ENCODE measurements around the gene CEP135.
A peak's percentile ranks its signal among the peaks of the same experiment; 100 is the strongest.

The CEP135 gene

DNA sequence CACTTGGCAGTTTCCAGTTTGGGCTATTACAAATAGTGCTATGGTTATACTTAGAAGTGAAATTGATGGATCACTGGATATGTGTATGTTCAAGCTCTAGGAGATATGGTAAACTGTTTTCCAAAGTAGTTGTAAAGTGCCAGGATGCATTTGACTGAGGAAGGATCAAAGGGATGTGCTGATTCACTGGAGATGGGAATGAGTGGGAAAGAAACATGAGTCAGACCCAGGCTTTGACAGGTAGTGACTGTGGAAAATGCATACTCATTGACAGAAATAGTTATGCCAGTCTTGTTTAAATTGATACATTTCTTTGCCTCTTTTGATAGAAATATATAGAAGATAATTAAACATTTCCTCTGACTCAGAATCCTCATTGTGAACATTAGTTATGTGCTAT, 77.9 kb downstream of the CEP135 start:
- no peak for TF ChIP-seq POLR2A (IDR thresholded peaks at IDR 0.05; ENCODE audit: low read depth, low read length)
- FAIRE-seq, result peak; percentile 82

DNA sequence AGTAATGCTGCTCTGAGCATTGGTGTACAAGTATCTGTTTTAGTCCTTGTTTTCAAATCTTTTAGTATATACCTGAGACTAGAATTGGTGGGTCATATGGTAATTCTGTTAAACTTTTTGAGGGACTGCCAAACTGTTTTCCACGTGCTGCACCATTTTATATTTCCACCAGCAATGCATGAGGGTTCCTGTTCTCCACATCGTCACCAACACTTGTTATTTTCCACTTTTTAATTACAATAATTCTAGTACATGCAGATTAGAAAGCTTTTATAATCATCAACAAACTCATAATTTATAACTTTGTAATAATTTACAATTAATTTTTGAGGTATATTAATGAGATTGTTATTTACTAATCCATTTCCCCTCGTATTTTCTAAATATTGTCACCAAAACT, 79.4 kb downstream of the CEP135 start:
- FAIRE-seq, result no peak
- no peak for DNase-seq (ENCODE audit: insufficient read length, low spot score)
- no peak for TF ChIP-seq POLR2A (IDR thresholded peaks at IDR 0.05; ENCODE audit: low read depth, low read length)

More for the DNA sequence above, 77.9 kb downstream of the CEP135 start:
- no peak for DNase-seq (ENCODE audit: insufficient read length, low spot score)

DNA sequence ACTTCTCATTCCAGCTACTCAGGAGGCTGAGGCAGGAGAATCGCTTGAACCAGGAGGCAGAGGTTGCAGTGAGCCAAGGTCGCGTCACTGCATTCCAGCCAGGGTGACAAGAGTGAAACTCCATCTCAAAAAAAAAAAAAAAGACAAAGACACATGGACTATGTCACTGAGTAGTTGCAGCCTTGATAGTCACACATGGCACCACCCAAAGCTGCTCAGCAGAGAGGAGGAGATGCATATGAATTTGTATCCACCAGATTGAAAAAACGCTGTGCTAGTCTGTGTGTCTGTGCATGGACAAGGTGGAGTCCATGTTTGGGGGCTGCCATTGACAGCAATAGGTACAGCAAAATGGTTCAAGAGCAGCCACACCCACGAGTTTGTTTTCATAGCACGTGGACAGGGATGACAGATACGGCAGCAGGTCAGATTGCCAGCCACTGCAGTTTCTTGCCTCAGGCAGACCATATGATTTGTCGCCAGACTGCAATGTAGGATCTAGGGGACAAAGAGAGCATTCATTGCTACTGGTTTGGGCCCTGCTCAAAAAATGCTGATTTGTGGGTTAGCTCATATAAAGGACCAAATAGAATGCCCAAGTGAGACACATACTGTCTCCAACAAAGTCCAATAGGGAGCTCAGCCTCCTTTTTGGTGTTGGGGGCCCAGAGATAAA, 89.9 kb downstream of the CEP135 start:
- FAIRE-seq (no peak), DNase-seq (ENCODE audit: insufficient read length, low spot score) (no peak)
- TF ChIP-seq POLR2A (IDR thresholded peaks at IDR 0.05; ENCODE audit: low read depth, low read length), result no peak

DNA sequence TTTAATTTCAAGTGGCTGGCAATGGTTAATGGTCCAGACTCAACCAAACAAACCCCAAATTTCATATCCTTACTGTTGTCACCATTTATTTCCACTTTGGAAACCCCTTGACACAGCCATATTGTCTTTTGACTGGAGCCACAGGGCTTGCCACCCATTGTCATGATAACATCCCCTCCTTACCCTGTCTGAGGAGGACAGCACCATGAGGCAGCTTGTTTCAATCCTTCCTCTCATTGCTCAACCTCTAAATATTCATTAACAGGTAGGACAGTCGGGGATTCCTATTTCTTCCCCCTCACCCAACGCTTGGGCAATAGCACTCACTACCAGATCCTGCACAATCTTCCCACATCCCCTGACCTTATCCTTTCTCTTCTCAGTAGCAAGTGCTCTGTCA, 92.1 kb downstream of the CEP135 start:
- TF ChIP-seq POLR2A (IDR thresholded peaks at IDR 0.05; ENCODE audit: low read depth, low read length), result no peak
- DNase-seq (ENCODE audit: insufficient read length, low spot score), result no peak
- FAIRE-seq, result no peak

DNA sequence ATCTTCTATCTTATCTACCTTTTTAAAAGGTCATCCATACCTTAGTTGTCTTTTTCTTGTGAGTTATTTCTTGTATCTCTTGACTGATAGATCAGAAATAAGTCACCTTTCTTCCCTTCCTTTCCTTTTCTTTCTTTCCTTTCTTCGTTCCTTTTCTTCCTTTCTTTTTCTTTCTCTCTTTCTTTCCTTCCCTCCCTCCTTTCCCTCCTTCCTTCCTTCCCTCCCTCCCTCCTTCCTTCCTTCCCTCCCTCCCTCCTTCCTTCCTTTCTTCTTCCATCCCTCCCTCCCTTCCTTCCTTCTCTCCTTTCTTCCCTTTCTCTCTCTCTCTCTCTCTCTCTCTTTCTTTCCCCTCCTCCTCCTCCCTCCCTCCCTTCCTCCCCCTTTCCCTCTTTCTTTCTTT, 93.5 kb downstream of the CEP135 start:
- DNase-seq (ENCODE audit: insufficient read length, low spot score), result no peak
- FAIRE-seq, result no peak
- TF ChIP-seq POLR2A (IDR thresholded peaks at IDR 0.05; ENCODE audit: low read depth, low read length), result no peak

DNA sequence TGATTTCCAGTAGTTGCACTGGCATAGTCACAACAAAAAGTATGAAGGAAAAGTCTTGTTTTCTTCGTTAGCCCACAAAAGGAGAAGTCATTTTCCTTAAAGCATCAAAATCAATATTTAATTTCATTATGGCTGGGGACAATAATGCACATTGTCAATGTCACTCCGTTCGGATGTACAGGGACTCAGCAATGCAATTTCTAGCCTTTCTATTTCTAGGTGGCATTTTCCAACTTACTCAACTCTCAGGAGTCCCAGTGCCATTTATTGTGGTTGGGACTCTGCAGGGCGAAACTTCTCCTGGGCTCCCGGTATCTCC, 99.6 kb downstream of the CEP135 start:
- TF ChIP-seq POLR2A (IDR thresholded peaks at IDR 0.05; ENCODE audit: low read depth, low read length), result no peak
- FAIRE-seq (no peak), DNase-seq (ENCODE audit: insufficient read length, low spot score) (no peak)

DNA sequence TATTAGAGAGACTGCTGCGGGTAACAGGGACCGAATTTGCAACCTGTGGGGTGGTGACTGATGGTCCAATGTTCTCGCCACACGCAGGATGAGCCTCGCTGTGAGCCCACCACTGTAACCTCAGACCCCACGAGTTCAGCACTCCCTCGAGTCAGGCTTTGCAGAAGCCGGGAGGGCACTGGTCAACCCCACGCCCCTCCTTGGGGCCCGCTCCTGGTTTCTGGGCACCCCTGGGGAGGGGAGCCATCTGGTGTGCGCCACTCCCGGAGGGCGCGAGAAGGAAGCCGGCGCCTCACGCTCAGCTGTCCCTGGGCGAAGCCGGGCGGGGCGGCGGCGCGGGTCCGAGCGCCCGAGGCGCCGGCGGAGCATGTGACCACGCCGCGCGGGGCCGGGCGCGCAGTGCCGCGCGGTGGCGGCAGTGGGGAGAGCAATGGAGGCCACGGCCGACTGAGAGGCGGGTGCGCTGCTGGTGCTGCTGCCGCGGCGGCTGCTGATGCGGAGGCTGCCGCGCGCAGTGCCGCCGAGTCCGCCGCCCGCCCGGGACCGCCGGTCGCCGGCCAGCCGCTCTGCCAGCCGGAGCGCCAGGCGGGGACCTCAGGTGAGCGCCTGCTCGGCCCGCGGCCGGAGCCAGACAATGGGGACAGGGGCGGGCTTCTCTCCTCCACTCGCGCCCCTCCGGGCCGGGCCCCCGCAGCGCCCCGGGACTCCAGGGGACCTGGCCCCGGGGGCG, 100.1 kb downstream of the CEP135 start:
- DNase-seq (ENCODE audit: insufficient read length, low spot score), result peak; percentile 44
- TF ChIP-seq POLR2A (IDR thresholded peaks at IDR 0.05; ENCODE audit: low read depth, low read length), result no peak
- no peak for FAIRE-seq

DNA sequence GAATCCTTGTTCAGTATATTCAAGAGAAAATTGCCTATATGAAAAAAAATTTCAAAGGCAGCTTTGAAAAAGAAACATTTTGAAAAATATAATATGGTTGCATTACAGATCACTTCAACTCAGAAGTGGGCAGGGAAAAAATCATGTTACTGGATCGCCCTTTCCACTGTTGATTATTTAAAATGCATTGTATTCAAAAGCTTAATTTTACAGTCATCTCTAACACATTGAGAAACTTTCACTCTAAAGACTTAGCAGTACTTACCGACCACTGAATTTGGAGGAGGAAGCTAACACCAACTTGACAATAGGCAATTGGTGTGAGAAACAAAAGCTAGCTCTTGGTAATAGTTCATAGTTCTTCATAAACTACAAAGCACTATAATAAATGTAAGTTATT, 101.9 kb downstream of the CEP135 start:
- no peak for DNase-seq (ENCODE audit: insufficient read length, low spot score)
- TF ChIP-seq POLR2A (IDR thresholded peaks at IDR 0.05; ENCODE audit: low read depth, low read length), result no peak
- no peak for FAIRE-seq

DNA sequence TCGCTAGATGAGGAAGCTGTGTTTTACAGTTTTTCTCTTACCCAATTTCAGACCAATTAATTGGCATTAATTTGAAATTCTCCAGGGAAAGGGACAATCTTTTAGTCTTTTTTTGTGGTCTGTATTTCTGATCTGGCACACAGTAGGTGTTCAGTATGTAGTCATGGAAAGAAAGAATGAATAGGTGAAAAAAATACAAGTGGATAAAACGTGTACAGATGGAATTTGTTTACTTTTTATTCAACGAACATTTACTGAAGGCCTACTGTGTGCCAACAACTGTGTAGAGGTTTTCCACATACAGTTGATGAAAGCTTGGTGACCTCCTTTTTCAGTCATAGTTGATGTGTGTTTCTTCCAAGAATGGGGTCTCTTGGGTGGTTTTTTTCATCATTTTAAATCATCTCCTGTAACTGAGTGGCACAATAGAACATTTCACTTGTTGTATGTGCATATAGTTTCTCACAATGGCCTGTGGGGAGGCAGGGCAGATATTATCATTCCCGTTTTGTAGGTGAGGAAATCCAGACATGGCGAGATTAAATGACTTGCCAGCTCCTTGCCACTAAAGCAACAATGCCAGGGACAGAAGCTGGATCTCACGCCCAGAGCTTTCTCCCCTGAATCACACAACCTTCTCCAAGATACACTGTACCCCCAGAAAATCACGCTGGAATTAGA, 102.4 kb downstream of the CEP135 start:
- TF ChIP-seq POLR2A (IDR thresholded peaks at IDR 0.05; ENCODE audit: low read depth, low read length), result no peak
- DNase-seq (ENCODE audit: insufficient read length, low spot score) (no peak), FAIRE-seq (no peak)

DNA sequence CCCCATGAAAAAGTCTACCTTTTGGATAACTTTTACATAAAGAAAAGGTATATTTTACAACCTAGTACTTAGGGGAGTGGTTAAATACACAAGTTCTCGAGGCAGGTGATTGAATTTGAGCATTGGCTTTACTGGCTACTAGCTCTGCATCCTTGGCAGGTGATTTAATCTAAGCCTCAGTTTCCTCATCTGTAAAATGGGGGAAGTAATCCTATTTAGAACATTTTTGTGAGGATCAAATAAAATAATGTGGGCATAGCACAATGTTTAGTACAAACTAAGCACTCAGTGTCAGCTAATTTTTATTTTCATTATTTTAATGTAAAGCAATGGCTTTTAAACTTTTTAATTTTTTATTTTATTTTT, 102.9 kb downstream of the CEP135 start:
- FAIRE-seq (no peak), DNase-seq (ENCODE audit: insufficient read length, low spot score) (no peak)
- TF ChIP-seq POLR2A (IDR thresholded peaks at IDR 0.05; ENCODE audit: low read depth, low read length), result no peak

DNA sequence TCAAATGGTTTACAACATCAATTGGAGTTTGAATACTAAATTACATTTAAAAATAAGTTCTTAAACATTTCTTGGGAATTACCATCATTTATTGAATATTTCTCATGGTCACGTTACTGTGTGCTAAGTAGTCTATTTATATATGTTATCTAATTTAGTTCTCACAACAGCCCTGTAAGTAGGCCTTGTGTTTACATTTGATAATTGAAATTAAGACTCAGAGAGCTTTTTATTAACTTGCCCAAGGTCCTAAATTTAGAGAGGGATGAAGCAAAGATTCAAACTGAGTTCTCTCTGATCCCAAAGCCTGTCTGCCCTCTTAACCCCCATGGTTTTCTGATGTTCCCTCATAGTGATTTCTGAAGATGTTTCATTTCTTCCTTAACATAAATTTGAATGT, 103.7 kb downstream of the CEP135 start:
- FAIRE-seq (no peak), DNase-seq (ENCODE audit: insufficient read length, low spot score) (no peak)
- no peak for TF ChIP-seq POLR2A (IDR thresholded peaks at IDR 0.05; ENCODE audit: low read depth, low read length)

DNA sequence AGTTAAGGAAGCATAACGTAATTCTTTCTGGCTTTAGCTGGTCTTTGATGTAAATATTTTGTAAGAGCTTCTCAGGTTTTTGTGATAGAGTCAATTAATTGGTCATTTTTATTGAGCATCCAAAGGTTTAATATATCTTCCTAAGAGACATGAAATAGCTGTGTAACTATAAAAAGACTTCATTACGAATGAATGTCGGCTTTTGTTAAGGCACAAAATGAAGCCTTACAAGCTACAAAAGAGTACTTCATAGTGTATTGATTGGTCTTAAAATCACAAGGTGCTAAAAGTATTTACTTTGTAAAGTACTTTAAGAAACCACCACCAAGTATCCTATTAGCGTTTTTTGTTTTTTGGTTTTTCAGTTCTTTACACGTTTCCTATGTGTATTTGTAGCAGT, 104.2 kb downstream of the CEP135 start:
- no peak for FAIRE-seq
- no peak for TF ChIP-seq POLR2A (IDR thresholded peaks at IDR 0.05; ENCODE audit: low read depth, low read length)
- DNase-seq (ENCODE audit: insufficient read length, low spot score), result no peak

DNA sequence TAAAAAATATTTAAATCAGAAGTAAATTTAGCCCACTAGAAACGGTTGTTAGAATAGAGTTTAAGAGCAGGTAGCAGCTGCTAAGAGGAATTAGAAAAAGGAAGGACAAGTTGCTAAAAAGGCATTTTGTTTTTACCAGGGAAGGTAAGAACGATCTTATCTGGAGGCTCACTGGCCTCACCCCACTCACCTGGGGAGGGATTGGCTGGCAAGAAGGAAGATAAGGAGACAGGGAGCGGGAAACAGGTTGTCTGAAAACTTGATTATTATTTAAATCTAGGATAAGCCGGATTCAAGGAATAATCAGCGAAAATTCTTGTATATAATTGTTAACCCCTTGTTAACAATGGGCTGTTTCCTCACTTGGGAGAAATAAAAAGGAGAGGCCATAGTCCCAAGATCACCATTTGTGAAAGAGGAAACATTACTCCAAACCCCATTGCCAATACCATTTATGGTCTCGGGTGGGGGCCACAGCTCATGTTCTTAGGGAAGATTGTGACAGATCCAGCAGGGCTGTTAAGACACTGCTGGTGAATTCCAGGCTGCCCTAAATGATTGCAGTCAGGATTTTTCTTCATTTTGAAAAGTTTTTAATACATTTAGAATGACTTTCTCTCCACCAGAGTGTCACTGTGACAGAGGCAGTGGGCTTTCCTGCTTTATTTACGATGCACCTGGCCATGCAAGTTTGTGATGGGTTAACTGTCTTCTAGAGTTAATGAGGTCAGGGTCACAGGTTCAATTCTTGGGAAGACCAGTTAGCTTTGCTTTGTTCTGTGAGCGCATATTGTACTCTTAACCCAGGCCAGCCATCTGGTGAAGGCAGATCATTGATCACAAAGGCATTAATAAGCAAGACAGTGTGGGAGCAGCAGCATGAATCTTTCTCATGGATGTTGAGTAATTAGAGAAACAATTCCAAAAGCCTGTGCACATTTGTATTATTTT, 106.6 kb downstream of the CEP135 start:
- TF ChIP-seq POLR2A (IDR thresholded peaks at IDR 0.05; ENCODE audit: low read depth, low read length), result no peak
- FAIRE-seq, result no peak

DNA sequence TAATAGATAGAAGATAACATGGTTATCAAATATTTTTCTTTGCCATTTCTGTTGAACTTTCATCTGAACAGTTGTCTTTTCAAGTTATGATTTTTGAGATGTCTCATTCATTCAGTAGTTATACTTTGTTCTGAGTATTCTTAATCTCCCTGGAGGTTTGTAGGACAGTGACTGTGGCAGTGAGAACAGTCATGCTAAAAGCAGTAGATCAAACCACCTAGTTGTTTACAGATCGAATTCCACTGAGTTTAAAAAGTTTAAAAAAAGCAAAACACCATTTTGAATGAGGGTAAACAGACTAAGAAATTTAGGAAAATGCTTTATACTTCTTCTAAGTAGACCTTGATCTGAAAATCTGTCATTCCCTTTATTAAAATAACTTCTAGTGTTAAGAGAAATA, 107.2 kb downstream of the CEP135 start:
- FAIRE-seq, result no peak
- DNase-seq (ENCODE audit: insufficient read length, low spot score), result no peak
- TF ChIP-seq POLR2A (IDR thresholded peaks at IDR 0.05; ENCODE audit: low read depth, low read length), result no peak

More for the DNA sequence above, 106.6 kb downstream of the CEP135 start:
- DNase-seq (ENCODE audit: insufficient read length, low spot score), result no peak

Data from H54 (cell line).